Measurements from ENCODE around the gene ADAMTSL3.

GRCh38 chr15:84035399-84035766, 381.5 kb downstream of the ADAMTSL3 start:
- TF ChIP-seq POLR2A (IDR thresholded peaks at IDR 0.05), result no peak
- TF ChIP-seq CTCF (IDR thresholded peaks at IDR 0.05), result peak in 2 of 3 experiments; percentile 12 to 28
